SJCRH30 (cell line): ENCODE measurements around the gene RIGI. TPM values are rescaled to one million over a fixed set of nuclear protein-coding genes. Genes with fewer than 3 reads are reported as not detected.

ENCODE experiments used
- DNase-seq, 2 experiments: peaks; one replicate each; pipeline ENCODE4 v3.0.0-alpha.2; 2015 to 2020
- H3K27ac ChIP-seq: fragments of 250-450 bp; sonication (Bioruptor Pico); 2 replicates; pipeline ENCODE4 v1.5.1; 2020; ENCODE audit warnings: mild to moderate bottlenecking, moderate library complexity
- H3K27me3 ChIP-seq: fragments of 250-450 bp; sonication (Bioruptor Pico); 2 replicates; pipeline ENCODE4 v1.5.1; 2020; ENCODE audit warnings: mild to moderate bottlenecking, moderate library complexity
- H3K36me3 ChIP-seq: fragments of 250-450 bp; sonication (Bioruptor Pico); 2 replicates; pipeline ENCODE4 v1.5.1; 2020; ENCODE audit warnings: mild to moderate bottlenecking, moderate library complexity
- H3K4me1 ChIP-seq: fragments of 250-450 bp; sonication (Bioruptor Pico); 2 replicates; pipeline ENCODE4 v1.5.1; 2020; ENCODE audit warnings: mild to moderate bottlenecking, moderate library complexity
- H3K4me3 ChIP-seq: fragments of 250-450 bp; sonication (Bioruptor Pico); 2 replicates; pipeline ENCODE4 v1.5.1; 2020; ENCODE audit warnings: mild to moderate bottlenecking, moderate library complexity
- H3K9me3 ChIP-seq: fragments of 250-450 bp; sonication (Bioruptor Pico); replicated peaks from 2 replicates; pipeline ENCODE4 v1.5.1; 2020; ENCODE audit warnings: mild to moderate bottlenecking, moderate library complexity
- total RNA-seq: library from RNA; depleted of rRNA; stranded (reverse); fragments of >200 nt; shearing (Covaris generic); gene quantifications from 2 replicates; pipeline ENCODE4 v1.2.3, GENCODE V29; 2014; rRNA removed

RIGI gene
- 4.2 and 4.4 TPM in 2 replicates for total RNA-seq

DNA sequence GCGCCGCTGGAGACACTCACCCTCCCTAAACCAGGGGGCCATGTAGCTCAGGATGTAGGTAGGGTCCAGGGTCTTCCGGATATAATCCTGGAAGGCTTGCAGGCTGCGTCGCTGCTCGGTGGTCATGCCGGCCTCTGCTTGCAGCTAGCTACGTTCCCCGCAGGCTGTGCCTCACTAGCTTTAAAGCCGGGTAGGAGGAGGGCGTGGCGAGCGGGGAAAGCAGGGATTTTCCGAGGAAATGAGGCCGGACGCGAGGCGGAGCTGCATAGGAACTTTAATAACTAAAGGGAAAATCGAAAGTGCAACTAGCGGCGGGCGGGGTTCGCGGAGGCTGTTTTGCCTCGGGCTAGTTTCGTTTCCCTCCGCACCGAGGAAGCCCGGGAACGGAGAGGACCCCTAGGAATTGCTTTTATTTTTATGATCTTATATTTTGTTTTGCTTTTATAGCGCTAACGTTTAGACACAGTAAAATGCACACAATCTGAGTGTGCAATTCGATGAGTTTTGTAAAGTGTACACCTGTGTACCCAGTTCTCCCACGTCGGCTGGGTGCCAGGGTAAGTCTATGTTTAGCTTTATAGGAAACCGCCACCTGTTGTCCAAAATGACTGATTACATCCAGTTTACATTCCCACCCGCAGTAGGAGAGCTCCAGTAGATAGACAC is at the start of gene RIGI:
RIGI (minus strand) TSS at position 156 of the 666 bp plus-strand sequence; CDS start at position 126, 30 bp downstream.
- peaks cover 3% of the 10 kb centered on the region; the same call in 1 of the 2 replicates for H3K36me3 ChIP-seq

DNA sequence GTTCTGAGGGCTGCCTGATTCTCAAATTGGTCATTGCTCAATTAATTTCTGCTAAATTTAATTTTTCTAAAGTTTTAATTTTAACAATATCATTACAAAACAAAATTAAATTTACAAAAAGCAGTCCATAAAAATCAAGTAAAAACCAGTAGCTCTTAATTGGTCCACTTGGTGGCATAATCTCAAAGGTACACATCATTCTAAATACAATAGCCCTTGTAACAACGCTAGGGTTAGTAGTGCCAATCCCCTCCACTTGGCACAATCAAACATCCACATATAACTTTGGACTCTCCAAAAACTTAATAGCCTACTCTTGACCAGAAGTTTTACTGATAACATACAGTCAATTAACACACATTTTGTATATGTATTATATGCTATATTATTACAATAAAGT is 48.9 kb upstream of the RIGI start:
- Histone ChIP-seq H3K36me3 (no peaks in the 10 kb centered on the region), H3K27ac (no peak overlapping the region)

More for the DNA sequence above, at the start of gene RIGI:
- peak within 1 kb of the TSS; percentile 68 for H3K27ac ChIP-seq
- H3K27me3 ChIP-seq, result no peaks in the 10 kb centered on the region
- peak; percentile 89 to 90 for DNase-seq
- H3K4me1 ChIP-seq, result peaks cover 12% of the 10 kb centered on the region
- no peaks in the 10 kb centered on the region for H3K9me3 ChIP-seq
- H3K4me3 ChIP-seq, result peak within 1 kb of the TSS; percentile 70

DNA sequence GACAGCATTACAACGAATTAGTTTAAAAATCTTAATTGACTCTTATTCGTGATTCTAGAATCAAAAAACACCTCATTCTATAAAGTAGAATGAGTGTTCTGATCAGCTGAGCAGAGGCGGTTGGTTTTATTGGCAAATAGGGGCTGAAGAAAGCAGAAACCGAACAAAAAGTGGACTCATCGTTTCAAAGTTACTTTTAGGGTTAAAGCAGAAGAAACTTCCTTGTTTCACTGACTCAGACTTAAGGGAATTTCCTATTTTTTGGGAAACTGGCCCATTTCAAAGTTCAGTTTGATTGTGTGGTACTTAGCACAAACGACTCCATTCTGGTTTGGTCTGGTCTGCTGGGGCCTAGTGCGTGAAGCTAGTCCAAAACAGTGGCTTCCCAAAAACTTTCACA is 47.8 kb upstream of the RIGI start:
- H3K9me3 ChIP-seq, result no peaks in the 10 kb centered on the region
- no peaks in the 10 kb centered on the region for H3K4me1 ChIP-seq
- DNase-seq, result no peak
- no peaks in the 10 kb centered on the region for H3K36me3 ChIP-seq
- H3K27ac ChIP-seq, result peak overlapping the region; percentile 57; the same call in 1 of the 2 replicates
- H3K4me3 ChIP-seq, result peak overlapping the region; percentile 83
- H3K27me3 ChIP-seq, result no peaks in the 10 kb centered on the region

More for the DNA sequence above, 48.9 kb upstream of the RIGI start:
- Histone ChIP-seq H3K27me3 (no peaks in the 10 kb centered on the region), H3K4me1 (no peaks in the 10 kb centered on the region), H3K9me3 (no peaks in the 10 kb centered on the region), H3K4me3 (no peak overlapping the region)
- no peak for DNase-seq

DNA sequence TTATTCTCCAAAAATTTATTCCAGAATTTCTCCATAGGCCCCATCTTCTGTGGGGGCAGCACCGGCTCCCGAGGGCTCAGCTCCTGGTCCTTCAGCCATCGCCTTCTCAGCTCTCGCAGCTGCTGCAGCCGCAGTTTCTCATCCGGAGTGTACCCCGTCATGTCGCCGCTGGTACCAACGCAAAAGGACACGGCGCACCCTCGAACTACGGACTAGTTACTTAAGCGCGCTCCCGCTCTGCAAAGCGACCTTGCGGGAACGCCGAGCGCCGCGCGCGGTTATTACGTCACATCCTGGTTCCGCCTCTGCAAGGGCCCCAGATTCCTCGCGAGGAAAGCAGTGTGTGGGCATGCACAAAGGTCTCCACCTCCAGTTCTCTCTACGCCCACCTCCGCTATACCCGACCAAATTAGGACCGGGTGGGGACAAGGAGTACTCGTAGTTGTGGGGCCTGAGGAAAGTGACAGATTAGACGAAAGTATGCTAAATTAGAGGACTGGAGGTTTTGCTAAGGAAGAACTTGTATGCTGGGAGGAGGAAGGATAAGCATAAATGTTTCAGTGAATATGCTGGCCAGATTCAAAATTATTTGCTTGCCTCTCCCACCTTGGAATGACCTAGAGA is 47.0 kb upstream of the RIGI start, which contains the start of gene NDUFB6:
NDUFB6 (minus strand) TSS at position 260 of the 624 bp plus-strand sequence; CDS start at position 161, 99 bp downstream.
- Histone ChIP-seq H3K4me1 (no peaks in the 10 kb centered on the region), H3K4me3 (peak within 1 kb of the TSS; percentile 83), H3K27me3 (no peaks in the 10 kb centered on the region), H3K27ac (peak within 1 kb of the TSS; percentile 57), H3K9me3 (no peaks in the 10 kb centered on the region), H3K36me3 (0 out of 2 replicates have a peak, but pooled peaks cover 2% of the 10 kb centered on the region)
- peak; percentile 92 to 93 for DNase-seq

DNA sequence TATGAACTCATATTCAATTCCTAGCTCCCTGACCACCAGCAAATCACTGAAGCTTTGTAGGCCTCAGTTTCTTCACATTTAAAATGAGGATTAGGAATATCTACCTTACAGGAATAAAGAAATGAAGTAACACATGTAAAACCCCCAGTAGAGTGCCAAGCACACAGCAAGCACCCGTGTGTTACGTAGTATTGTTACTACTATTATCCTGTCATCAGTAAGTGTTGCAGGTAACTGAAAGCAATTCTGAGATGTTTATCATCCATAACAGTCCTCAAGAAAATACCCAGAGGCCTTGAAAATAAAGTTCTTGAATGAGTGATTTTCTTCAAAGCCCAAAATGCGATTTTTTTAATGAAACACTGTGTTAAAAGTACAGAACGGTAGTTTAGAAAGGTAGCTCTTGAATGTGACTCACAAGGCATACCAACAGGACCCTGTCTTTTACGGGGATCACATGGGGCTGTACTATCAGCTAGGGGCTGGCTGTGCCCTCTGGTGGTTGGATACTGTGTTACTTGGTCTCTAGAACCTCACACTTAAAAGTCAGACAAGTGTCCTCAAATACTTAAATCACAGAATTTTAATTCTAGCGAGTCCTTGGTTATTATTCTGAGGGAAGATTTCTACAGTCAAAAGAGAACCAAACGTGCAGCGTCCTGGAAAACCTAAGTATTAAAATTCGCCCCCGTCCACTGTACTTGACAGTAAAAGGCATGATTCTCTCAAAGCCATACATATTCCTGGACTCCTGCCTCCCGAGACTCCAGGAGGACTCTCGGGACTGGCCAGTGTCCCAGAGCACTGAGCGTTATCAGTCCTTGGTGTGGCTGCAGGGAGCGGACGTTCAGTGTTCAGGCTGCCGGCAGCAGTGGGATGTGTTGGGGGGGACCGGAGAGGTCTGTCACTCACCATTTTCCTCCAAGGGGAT is 46.2 kb upstream of the RIGI start:
- DNase-seq, result peak; percentile 71 to 83

DNA sequence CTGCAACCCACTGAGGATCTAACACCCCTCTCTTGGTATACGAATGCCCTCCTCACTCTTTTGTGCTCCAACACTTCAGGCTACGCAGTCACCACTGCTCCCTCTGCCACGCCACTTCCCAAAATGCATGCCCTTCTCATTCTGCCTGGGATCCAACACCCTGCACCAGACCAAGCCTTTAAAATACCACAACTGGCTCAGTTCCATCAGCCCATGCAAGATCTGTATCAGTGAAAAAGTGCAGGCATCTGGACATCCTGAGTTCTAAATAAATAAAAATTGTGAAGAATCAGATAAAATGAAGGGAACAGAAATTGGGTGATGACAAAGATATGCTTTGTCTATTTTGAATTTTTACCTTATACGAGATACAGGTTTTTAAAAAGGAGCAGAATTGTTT is 44.3 kb upstream of the RIGI start:
- Histone ChIP-seq H3K27me3 (no peaks in the 10 kb centered on the region), H3K27ac (no peak overlapping the region), H3K9me3 (no peaks in the 10 kb centered on the region), H3K36me3 (peaks cover 5% of the 10 kb centered on the region; the same call in 1 of the 2 replicates), H3K4me3 (no peak overlapping the region), H3K4me1 (no peaks in the 10 kb centered on the region)
- DNase-seq, result no peak

More for the DNA sequence above, 46.2 kb upstream of the RIGI start:
- H3K27ac ChIP-seq, result peak overlapping the region; percentile 57
- no peaks in the 10 kb centered on the region for H3K9me3 ChIP-seq
- 0 out of 2 replicates have a peak, but pooled peaks cover 3% of the 10 kb centered on the region for H3K36me3 ChIP-seq
- no peaks in the 10 kb centered on the region for H3K4me1 ChIP-seq
- H3K4me3 ChIP-seq, result peak overlapping the region; percentile 83
- H3K27me3 ChIP-seq, result no peaks in the 10 kb centered on the region

DNA sequence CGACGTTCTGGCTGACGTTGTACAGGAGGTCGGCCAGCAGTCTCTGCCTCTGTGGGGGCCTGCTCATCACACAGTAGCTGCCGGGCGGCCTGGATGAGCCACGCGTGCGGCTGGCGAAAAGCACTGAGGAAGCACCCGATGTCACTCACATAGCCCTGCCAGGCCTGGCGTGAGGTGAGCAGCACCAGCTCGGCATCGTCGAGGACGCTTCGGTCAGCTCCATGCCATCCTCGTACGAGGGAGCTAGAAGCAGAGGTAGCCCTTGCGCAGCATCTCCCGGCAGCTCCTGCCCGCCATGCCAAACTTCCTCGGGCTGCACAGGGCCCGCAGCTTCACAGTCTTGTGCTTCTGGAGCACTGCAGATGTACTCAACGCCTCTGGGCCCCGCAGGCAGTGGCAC is 40.8 kb upstream of the RIGI start:
- Histone ChIP-seq H3K27me3 (no peaks in the 10 kb centered on the region), H3K9me3 (no peaks in the 10 kb centered on the region), H3K36me3 (peaks cover 5% of the 10 kb centered on the region; the same call in 1 of the 2 replicates), H3K27ac (no peak overlapping the region), H3K4me1 (no peaks in the 10 kb centered on the region), H3K4me3 (no peak overlapping the region)
- no peak for DNase-seq

DNA sequence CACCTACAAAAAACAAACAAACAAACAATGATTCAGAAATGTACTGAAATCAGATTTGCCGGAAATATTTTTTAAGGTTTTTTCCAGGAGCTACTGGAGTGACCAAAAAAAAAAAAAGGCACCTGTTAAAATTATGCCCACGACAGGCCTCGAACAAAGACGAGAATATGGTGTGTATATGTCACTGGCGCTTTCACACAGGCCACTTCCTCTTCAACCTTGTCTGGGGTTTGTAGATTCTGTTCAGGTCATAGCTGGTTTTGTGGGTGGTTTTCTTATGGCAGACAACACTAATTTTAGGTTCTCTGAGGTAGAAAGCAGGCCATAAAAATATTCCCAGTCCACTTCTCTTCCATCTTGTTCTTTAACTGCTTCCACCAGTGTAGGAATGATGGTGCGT is 40.0 kb upstream of the RIGI start:
- no peaks in the 10 kb centered on the region for H3K4me1 ChIP-seq
- DNase-seq, result no peak
- H3K9me3 ChIP-seq, result no peaks in the 10 kb centered on the region
- H3K27me3 ChIP-seq, result no peaks in the 10 kb centered on the region
- H3K4me3 ChIP-seq, result no peak overlapping the region
- no peak overlapping the region for H3K27ac ChIP-seq
- peaks cover 5% of the 10 kb centered on the region; the same call in 1 of the 2 replicates for H3K36me3 ChIP-seq

DNA sequence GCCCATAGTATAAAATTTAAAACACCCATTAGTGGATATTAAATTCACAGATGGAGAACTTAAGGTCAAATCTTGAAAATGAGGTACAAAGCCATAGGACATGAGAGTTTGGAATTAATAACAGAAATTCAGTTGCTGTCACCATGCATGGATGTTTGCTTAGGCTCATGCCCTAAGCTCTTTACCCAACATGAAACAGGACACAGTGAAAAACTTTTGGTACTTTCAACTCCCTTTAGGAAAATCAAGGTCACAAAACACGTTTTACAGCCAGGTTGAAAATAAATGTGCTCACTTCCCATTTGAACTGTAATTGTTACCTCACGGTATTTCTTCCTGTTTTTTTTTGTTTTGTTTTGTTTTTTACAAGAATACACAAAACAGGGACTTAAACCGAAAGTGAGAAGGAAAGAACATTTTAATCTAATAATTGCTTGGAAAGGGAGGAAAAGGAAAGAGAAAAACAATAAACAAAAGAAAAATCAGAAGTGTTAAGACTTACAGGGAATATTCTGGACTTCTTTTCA is 32.5 kb upstream of the RIGI start:
- Histone ChIP-seq H3K27me3 (no peaks in the 10 kb centered on the region), H3K4me3 (no peak overlapping the region), H3K27ac (no peak overlapping the region), H3K9me3 (no peaks in the 10 kb centered on the region), H3K36me3 (peaks cover 2% of the 10 kb centered on the region; the same call in 1 of the 2 replicates), H3K4me1 (no peaks in the 10 kb centered on the region)
- no peak for DNase-seq

DNA sequence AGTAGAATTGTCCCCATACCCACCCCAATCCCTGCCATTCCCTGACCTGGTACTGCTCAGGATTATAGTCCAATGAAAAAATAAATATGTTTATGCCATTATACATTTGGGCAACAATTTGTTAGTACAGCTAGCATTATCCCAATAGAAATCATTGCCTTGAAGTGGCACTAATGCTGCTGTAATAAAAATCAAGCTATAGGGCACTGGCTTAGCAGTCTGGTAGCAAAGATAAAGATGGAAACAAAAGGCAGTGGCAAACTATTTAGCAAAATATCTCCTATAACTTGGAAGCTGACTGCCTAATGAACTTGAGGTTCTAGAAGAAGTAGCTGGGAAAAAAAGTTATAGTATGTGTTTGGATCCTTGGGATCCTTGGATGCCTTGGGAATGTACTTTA is 28.6 kb upstream of the RIGI start:
- Histone ChIP-seq H3K4me1 (no peaks in the 10 kb centered on the region; the same call in 1 of the 2 replicates), H3K36me3 (no peaks in the 10 kb centered on the region), H3K4me3 (no peak overlapping the region), H3K27me3 (no peaks in the 10 kb centered on the region), H3K27ac (no peak overlapping the region), H3K9me3 (no peaks in the 10 kb centered on the region)
- DNase-seq, result no peak

DNA sequence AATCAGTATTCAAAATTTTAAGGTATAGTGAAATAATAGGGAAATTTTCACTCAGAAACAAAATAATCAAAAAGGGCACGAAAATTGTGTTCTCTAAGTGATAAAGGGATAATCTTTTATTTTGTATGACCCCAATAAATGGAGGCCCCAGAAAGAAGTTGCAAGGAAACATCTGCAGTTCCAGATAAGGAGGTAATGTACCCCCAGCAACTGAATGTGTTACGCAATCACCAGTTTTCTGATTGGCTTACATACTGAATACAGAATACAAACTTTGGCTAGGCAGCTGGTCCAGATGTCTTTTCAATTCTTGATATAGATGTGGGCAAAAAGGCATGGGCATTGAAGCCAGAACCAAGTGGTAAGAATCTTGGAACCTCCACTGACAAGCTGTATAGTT is 28.1 kb upstream of the RIGI start:
- H3K27me3 ChIP-seq, result no peaks in the 10 kb centered on the region
- no peaks in the 10 kb centered on the region for H3K9me3 ChIP-seq
- H3K27ac ChIP-seq, result no peak overlapping the region
- DNase-seq, result no peak
- H3K4me1 ChIP-seq, result no peaks in the 10 kb centered on the region; the same call in 1 of the 2 replicates
- H3K4me3 ChIP-seq, result no peak overlapping the region
- no peaks in the 10 kb centered on the region for H3K36me3 ChIP-seq

DNA sequence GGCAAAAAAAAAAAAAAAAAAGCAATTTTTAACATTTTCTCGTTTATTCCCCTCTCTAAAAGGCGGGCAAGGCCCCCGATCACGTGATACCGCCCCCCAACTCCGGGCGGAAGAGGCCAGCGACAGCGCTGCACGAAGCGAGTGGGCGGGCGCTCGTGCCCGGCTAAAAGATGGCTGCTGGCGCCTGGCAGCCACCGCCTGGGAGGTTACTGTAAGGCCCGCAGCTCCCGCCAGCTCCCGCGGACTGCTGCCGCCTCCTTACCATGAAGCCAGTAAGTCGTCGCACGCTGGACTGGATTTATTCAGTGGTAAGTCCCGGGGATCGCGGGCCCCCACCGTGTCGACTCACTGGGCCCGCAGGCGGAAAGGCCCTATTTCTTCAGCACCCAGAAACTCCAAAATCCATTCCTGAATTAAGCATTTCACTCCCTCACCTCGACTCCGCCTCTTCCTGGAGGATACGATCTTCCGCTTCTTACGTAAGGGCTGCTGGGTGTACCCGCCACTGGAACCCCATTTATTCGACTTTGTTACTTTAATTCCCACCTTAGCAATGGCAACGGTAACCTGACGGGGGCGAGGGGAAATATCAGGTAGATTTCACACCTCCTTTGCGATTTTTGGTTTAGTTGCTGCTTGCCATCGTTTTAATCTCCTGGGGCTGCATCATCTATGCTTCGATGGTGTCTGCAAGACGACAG is 26.3 kb upstream of the RIGI start, which contains the start of the genes SMIM27 and TOPORS:
SMIM27 (plus strand) TSS at position 156 of the 701 bp plus-strand sequence; CDS start at position 264, 108 bp downstream.
TOPORS (minus strand) TSS at position 415 of the 701 bp plus-strand sequence; CDS start at position 265, 150 bp downstream.
- DNase-seq, result peak; percentile 89 to 92
- Histone ChIP-seq H3K9me3 (no peaks in the 10 kb centered on the region), H3K4me3 (peak within 1 kb of the TSS; percentile 87), H3K27me3 (no peaks in the 10 kb centered on the region), H3K36me3 (no peaks in the 10 kb centered on the region), H3K27ac (peak within 1 kb of the TSS; percentile 93), H3K4me1 (no peaks in the 10 kb centered on the region; the same call in 1 of the 2 replicates)

DNA sequence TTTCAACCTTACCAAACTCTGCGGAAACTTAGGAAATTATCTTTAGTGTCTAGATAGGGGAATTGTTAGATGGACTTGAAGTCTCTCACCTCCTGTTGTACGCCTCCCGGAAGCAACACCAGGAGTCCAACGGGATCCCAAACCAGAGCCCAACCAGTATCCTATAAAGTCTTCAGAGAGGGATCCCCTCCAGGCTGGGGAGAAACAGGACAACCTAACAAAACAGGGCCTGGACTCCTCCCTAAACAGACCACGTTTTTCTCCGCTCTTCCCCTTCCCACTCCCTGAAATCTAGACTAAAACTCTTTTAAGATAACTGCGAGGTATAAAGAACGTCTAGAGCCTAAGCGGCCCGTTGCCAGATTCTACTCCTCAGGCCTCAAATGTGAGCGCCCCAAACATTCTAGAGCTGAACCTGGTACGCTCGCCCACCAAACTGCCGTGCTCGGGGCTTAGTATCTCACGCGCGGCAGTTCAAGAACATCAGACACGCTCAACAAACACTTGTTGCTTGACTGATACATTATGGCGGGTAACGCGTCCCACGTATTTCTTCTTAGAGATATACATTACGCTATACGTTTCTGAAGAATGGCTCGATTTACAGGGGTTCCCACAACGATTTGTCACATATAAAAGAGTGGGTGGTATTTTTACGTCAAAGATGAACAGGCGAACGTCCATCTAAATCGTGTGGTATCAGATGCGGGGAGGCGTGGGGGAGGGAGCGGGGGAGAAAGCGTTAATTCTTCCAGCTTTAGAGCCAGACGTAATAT is 25.5 kb upstream of the RIGI start:
- H3K4me3 ChIP-seq, result peak overlapping the region; percentile 87
- no peaks in the 10 kb centered on the region for H3K36me3 ChIP-seq
- no peaks in the 10 kb centered on the region for H3K27me3 ChIP-seq
- peak overlapping the region; percentile 93 for H3K27ac ChIP-seq
- H3K9me3 ChIP-seq, result no peaks in the 10 kb centered on the region
- peak; percentile 32 to 57 for DNase-seq
- H3K4me1 ChIP-seq, result no peaks in the 10 kb centered on the region; the same call in 1 of the 2 replicates
